Measurements from ENCODE around the gene FRMD8. TPM values are rescaled to one million over a fixed set of nuclear protein-coding genes. Genes with fewer than 3 reads are reported as not detected.
A peak's percentile ranks its signal among the peaks of the same experiment; 100 is the strongest.

Gene FRMD8
- total and polyA plus RNA-seq, 9 of the 15 experiments (the other 6 are each of a cell fraction or from before 2014, with no cell fraction given), result 4.5 to 54.5 (median 15.8) TPM

GRCh38 chr11:65414776-65415498, 28.5 kb downstream of the FRMD8 start:
- intact Hi-C loops (cut with micrococcal nuclease) (no loop called here), in situ Hi-C loops (cut with MboI) (loop anchor here (5.0 kb wide), 1 partner anchor 97 kb away; no protein-coding TSS in a partner anchor)
- FAIRE-seq (no peak), ATAC-seq (no peak), DNase-seq (ENCODE audit: extremely low read depth in 1 of 4, low spot score in 3 of 4) (no peak)
- no peaks in the 10 kb centered on the region for H3K9me1 ChIP-seq (ENCODE audit: control insufficient read depth, insufficient read depth, low read length)
- POLR2A ChIA-PET, result interaction anchor here (0.6 to 17.3 kb wide), 8 partner anchors 10 to 92 kb away, joined by 3 to 1349 read pairs (median 8); partner anchors contain the start of genes MALAT1 and NEAT1
- no peak overlapping the region for H3K4me3 ChIP-seq
- H3K27ac ChIP-seq (ENCODE audit: extremely low read depth, low read depth, low read length), result no peak overlapping the region
- peaks cover 36 to 57% of the 10 kb centered on the region in 2 experiments for H3K4me1 ChIP-seq (replicated peaks in 1 of 2; ENCODE audit: control insufficient read depth in 2 of 2, insufficient read depth in 2 of 2, low read length in 2 of 2)
- H3K79me2 ChIP-seq (ENCODE audit: control insufficient read depth, insufficient read depth, low read length), result peaks cover 36% of the 10 kb centered on the region
- H4K20me1 ChIP-seq (replicated peaks; ENCODE audit: control insufficient read depth, insufficient read depth, low read length), result no peaks in the 10 kb centered on the region
- peaks cover 24% of the 10 kb centered on the region; the same call in 1 of the 3 replicates for H3K36me3 ChIP-seq (ENCODE audit: control insufficient read depth, insufficient read depth, low read length)
- peak overlapping the region in 1 of 2 experiments; percentile 88; a peak in 3 of 4 replicates for H3K9ac ChIP-seq (ENCODE audit: insufficient read depth in 1 of 2, low read depth in 2 of 2, low read length in 2 of 2)
- no peaks in the 10 kb centered on the region for H3K27me3 ChIP-seq (ENCODE audit: control insufficient read depth in 2 of 2, insufficient read depth in 2 of 2, low read length in 2 of 2)
- H3K9me3 ChIP-seq (replicated peaks; ENCODE audit: control insufficient read depth, insufficient read depth, low read depth, low read length), result no peaks in the 10 kb centered on the region
- H3K4me2 ChIP-seq (ENCODE audit: insufficient read depth, low read length), result no peak overlapping the region
- CTCF ChIA-PET (ENCODE audit: low intra/inter-chr PET ratio), result no interaction called here
- 0 out of 2 replicates have a peak, but pooled peaks have one; percentile 33 for TF ChIP-seq NR1H2 (CRISPR knock-in tag; IDR thresholded peaks at IDR 0.05)
- TF ChIP-seq CBFB (CRISPR knock-in tag; IDR thresholded peaks at IDR 0.05), result 0 out of 2 replicates have a peak, but pooled peaks have one; percentile 48
- 0 out of 2 replicates have a peak, but pooled peaks have one; percentile 59 for TF ChIP-seq ETV5 (CRISPR knock-in tag; IDR thresholded peaks at IDR 0.05; ENCODE audit: low read depth)
- TF ChIP-seq ARID4B (CRISPR knock-in tag; IDR thresholded peaks at IDR 0.05), result no peak
- no TSS peak for BruUV-seq (replicated peaks)
- H2AFZ ChIP-seq (ENCODE audit: low read depth, low read length), result no peak overlapping the region
- WGBS (ENCODE audit: insufficient coverage, low coverage, missing lambda C conversion rate), result 78% methylated on average over 11 of the region's 11 CpGs

Measured in K562 (cell line).